ENCODE results near the gene SMIM23. TPM values are rescaled to one million over a fixed set of nuclear protein-coding genes. Genes with fewer than 3 reads are reported as not detected.

The SMIM23 gene
- total and polyA plus RNA-seq, 2 experiments from 2014 or later, result not detected

DNA sequence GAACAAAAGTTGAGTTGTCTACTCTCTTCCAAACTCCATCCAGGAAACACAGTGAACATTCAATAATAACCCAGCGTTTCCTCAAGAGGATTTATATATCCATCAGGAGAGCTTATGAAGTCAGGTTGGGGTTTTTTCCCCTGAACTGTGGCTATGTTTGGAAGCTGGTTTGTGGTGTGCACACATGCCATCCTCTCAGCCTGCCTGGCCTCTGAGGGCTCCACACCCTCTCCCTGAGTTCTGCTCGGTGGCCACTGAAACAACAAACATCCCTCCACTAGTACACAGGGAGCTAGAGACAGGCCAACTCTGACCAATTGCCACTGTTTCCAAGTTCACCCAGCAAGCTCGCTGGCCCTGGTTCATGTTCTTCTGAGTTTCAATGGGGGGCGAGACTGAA, 35.7 kb downstream of the SMIM23 start:
- H3K36me3 Mint-ChIP-seq (ENCODE audit: low read depth), result no peaks in the 10 kb centered on the region
- no peaks in the 10 kb centered on the region for H3K4me1 Mint-ChIP-seq
- no peak for TF ChIP-seq ZNF331 (CRISPR knock-in tag; IDR thresholded peaks at IDR 0.05; ENCODE audit: low read depth)
- TF ChIP-seq, protein P1, sequence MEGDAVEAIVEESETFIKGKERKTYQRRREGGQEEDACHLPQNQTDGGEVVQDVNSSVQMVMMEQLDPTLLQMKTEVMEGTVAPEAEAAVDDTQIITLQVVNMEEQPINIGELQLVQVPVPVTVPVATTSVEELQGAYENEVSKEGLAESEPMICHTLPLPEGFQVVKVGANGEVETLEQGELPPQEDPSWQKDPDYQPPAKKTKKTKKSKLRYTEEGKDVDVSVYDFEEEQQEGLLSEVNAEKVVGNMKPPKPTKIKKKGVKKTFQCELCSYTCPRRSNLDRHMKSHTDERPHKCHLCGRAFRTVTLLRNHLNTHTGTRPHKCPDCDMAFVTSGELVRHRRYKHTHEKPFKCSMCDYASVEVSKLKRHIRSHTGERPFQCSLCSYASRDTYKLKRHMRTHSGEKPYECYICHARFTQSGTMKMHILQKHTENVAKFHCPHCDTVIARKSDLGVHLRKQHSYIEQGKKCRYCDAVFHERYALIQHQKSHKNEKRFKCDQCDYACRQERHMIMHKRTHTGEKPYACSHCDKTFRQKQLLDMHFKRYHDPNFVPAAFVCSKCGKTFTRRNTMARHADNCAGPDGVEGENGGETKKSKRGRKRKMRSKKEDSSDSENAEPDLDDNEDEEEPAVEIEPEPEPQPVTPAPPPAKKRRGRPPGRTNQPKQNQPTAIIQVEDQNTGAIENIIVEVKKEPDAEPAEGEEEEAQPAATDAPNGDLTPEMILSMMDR (conservative IDR thresholded peaks at IDR 0.05; ENCODE audit: low read depth in 2 of 2), result no peak
- TF ChIP-seq, protein P2, sequence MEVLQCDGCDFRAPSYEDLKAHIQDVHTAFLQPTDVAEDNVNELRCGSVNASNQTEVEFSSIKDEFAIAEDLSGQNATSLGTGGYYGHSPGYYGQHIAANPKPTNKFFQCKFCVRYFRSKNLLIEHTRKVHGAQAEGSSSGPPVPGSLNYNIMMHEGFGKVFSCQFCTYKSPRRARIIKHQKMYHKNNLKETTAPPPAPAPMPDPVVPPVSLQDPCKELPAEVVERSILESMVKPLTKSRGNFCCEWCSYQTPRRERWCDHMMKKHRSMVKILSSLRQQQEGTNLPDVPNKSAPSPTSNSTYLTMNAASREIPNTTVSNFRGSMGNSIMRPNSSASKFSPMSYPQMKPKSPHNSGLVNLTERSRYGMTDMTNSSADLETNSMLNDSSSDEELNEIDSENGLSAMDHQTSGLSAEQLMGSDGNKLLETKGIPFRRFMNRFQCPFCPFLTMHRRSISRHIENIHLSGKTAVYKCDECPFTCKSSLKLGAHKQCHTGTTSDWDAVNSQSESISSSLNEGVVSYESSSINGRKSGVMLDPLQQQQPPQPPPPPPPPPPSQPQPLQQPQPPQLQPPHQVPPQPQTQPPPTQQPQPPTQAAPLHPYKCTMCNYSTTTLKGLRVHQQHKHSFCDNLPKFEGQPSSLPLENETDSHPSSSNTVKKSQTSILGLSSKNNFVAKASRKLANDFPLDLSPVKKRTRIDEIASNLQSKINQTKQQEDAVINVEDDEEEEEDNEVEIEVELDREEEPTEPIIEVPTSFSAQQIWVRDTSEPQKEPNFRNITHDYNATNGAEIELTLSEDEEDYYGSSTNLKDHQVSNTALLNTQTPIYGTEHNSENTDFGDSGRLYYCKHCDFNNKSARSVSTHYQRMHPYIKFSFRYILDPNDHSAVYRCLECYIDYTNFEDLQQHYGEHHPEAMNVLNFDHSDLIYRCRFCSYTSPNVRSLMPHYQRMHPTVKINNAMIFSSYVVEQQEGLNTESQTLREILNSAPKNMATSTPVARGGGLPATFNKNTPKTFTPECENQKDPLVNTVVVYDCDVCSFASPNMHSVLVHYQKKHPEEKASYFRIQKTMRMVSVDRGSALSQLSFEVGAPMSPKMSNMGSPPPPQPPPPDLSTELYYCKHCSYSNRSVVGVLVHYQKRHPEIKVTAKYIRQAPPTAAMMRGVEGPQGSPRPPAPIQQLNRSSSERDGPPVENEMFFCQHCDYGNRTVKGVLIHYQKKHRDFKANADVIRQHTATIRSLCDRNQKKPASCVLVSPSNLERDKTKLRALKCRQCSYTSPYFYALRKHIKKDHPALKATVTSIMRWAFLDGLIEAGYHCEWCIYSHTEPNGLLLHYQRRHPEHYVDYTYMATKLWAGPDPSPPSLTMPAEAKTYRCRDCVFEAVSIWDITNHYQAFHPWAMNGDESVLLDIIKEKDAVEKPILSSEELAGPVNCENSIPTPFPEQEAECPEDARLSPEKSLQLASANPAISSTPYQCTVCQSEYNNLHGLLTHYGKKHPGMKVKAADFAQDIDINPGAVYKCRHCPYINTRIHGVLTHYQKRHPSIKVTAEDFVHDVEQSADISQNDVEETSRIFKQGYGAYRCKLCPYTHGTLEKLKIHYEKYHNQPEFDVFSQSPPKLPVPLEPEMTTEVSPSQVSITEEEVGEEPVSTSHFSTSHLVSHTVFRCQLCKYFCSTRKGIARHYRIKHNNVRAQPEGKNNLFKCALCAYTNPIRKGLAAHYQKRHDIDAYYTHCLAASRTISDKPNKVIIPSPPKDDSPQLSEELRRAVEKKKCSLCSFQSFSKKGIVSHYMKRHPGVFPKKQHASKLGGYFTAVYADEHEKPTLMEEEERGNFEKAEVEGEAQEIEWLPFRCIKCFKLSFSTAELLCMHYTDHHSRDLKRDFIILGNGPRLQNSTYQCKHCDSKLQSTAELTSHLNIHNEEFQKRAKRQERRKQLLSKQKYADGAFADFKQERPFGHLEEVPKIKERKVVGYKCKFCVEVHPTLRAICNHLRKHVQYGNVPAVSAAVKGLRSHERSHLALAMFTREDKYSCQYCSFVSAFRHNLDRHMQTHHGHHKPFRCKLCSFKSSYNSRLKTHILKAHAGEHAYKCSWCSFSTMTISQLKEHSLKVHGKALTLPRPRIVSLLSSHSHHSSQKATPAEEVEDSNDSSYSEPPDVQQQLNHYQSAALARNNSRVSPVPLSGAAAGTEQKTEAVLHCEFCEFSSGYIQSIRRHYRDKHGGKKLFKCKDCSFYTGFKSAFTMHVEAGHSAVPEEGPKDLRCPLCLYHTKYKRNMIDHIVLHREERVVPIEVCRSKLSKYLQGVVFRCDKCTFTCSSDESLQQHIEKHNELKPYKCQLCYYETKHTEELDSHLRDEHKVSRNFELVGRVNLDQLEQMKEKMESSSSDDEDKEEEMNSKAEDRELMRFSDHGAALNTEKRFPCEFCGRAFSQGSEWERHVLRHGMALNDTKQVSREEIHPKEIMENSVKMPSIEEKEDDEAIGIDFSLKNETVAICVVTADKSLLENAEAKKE (CRISPR knock-in tag; IDR thresholded peaks at IDR 0.05), result no peak
- no peak for TF ChIP-seq ZNF114 (CRISPR knock-in tag; IDR thresholded peaks at IDR 0.05)
- TF ChIP-seq NANOG (IDR thresholded peaks at IDR 0.05; ENCODE audit: borderline replicate concordance), result no peak
- TF ChIP-seq STAT1 (IDR thresholded peaks at IDR 0.05; ENCODE audit: unreplicated experiment), result no peak
- TF ChIP-seq CREB1 (CRISPR knock-in tag; IDR thresholded peaks at IDR 0.05; ENCODE audit: low read depth), result no peak
- no peak for TF ChIP-seq EZH2phosphoT487 (IDR thresholded peaks at IDR 0.05; ENCODE audit: unreplicated experiment)
- TF ChIP-seq POLR2AphosphoS5 (IDR thresholded peaks at IDR 0.05; ENCODE audit: low read depth), result no peak
- TF ChIP-seq, protein P3, sequence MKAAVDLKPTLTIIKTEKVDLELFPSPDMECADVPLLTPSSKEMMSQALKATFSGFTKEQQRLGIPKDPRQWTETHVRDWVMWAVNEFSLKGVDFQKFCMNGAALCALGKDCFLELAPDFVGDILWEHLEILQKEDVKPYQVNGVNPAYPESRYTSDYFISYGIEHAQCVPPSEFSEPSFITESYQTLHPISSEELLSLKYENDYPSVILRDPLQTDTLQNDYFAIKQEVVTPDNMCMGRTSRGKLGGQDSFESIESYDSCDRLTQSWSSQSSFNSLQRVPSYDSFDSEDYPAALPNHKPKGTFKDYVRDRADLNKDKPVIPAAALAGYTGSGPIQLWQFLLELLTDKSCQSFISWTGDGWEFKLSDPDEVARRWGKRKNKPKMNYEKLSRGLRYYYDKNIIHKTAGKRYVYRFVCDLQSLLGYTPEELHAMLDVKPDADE (IDR thresholded peaks at IDR 0.05), result no peak
- TF ChIP-seq EZH2 (IDR thresholded peaks at IDR 0.05; ENCODE audit: low read depth, unreplicated experiment), result no peak
- TF ChIP-seq, protein P4, sequence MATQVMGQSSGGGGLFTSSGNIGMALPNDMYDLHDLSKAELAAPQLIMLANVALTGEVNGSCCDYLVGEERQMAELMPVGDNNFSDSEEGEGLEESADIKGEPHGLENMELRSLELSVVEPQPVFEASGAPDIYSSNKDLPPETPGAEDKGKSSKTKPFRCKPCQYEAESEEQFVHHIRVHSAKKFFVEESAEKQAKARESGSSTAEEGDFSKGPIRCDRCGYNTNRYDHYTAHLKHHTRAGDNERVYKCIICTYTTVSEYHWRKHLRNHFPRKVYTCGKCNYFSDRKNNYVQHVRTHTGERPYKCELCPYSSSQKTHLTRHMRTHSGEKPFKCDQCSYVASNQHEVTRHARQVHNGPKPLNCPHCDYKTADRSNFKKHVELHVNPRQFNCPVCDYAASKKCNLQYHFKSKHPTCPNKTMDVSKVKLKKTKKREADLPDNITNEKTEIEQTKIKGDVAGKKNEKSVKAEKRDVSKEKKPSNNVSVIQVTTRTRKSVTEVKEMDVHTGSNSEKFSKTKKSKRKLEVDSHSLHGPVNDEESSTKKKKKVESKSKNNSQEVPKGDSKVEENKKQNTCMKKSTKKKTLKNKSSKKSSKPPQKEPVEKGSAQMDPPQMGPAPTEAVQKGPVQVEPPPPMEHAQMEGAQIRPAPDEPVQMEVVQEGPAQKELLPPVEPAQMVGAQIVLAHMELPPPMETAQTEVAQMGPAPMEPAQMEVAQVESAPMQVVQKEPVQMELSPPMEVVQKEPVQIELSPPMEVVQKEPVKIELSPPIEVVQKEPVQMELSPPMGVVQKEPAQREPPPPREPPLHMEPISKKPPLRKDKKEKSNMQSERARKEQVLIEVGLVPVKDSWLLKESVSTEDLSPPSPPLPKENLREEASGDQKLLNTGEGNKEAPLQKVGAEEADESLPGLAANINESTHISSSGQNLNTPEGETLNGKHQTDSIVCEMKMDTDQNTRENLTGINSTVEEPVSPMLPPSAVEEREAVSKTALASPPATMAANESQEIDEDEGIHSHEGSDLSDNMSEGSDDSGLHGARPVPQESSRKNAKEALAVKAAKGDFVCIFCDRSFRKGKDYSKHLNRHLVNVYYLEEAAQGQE (IDR thresholded peaks at IDR 0.05; ENCODE audit: unreplicated experiment), result no peak
- TF ChIP-seq JUNB (IDR thresholded peaks at IDR 0.05; ENCODE audit: unreplicated experiment), result no peak
- H3K9me2 ChIP-seq (ENCODE audit: insufficient read depth), result peaks cover 15% of the 10 kb centered on the region
- H3K27ac Mint-ChIP-seq, result no peak overlapping the region
- H3K27me3 ChIP-seq (ENCODE audit: insufficient read depth), result no peaks in the 10 kb centered on the region
- H3K4me3 Mint-ChIP-seq, result no peak overlapping the region
- H3K9me3 Mint-ChIP-seq, result no peaks in the 10 kb centered on the region
- no peaks in the 10 kb centered on the region for H4K20me1 ChIP-seq (replicated peaks; ENCODE audit: insufficient read depth)
- no peaks in the 10 kb centered on the region for H3K4me1 ChIP-seq (ENCODE audit: insufficient read depth)
- ATAC-seq, result no peak
- DNase-seq (ENCODE audit: low spot score), result no peak
- no peaks in the 10 kb centered on the region for H3K79me2 ChIP-seq (replicated peaks; ENCODE audit: insufficient read depth)
- H3K27ac ChIP-seq (ENCODE audit: low read depth), result no peak overlapping the region
- H2AFZ ChIP-seq, result no peak overlapping the region
- H3K4me2 ChIP-seq, result no peak overlapping the region
- H3K36me3 ChIP-seq (ENCODE audit: insufficient read depth), result no peaks in the 10 kb centered on the region
- no peak overlapping the region for H3K4me3 ChIP-seq
- peaks cover 2% of the 10 kb centered on the region for H3K27me3 Mint-ChIP-seq (ENCODE audit: insufficient read depth, low read depth, poor library complexity)
- H3F3A ChIP-seq (replicated peaks; ENCODE audit: low read depth), result no peaks in the 10 kb centered on the region
